SU-DHL-6 (cell line): Measurements from ENCODE around the gene COL27A1.

Source experiments
- H2AFZ ChIP-seq: fragments of 200-600 bp; sonication (generic); 2 replicates; pipeline ENCODE4 v1.6.1; 2014; ENCODE audit warnings: low read depth, mild to moderate bottlenecking, moderate library complexity, mixed read lengths, antibody characterized with exemption, low read length; ENCODE audit not compliant: severe bottlenecking
- H3F3A ChIP-seq: fragments of 200-600 bp; shearing (Covaris generic); 2 replicates; pipeline ENCODE4 v1.6.0; 2016; ENCODE audit warnings: antibody characterized with exemption, mild to moderate bottlenecking; ENCODE audit not compliant: insufficient read depth
- H3K27ac ChIP-seq: fragments of 200-600 bp; sonication (generic); 2 replicates; pipeline ENCODE4 v1.5.1; 2016; ENCODE audit warnings: low read depth, mild to moderate bottlenecking, low read length, moderate library complexity, mixed read lengths
- H3K27me3 ChIP-seq: fragments of 200-600 bp; sonication (generic), shearing (Covaris generic); 2 replicates; pipeline ENCODE4 v1.6.0; 2014; ENCODE audit warnings: mild to moderate bottlenecking, low read length
- H3K36me3 ChIP-seq: fragments of 200-600 bp; sonication (generic); 2 replicates; pipeline ENCODE4 v1.6.1; 2014; ENCODE audit warnings: mild to moderate bottlenecking, low read length, mixed read lengths
- H3K4me2 ChIP-seq: fragments of 300-600, 200-600 bp; shearing (Covaris generic), sonication (generic); 2 replicates; pipeline ENCODE4 v1.6.0; 2014; ENCODE audit warnings: low read length, low read depth, mild to moderate bottlenecking; ENCODE audit not compliant: poor library complexity, severe bottlenecking
- H3K4me3 ChIP-seq: fragments of 200-600 bp; sonication (generic); 2 replicates; pipeline ENCODE4 v1.5.1; 2014; ENCODE audit warnings: antibody characterized with exemption, low read length, mild to moderate bottlenecking, mixed read lengths; ENCODE audit not compliant: insufficient read depth, poor library complexity, severe bottlenecking
- H3K79me2 ChIP-seq: fragments of 200-600 bp; sonication (generic); 2 replicates; pipeline ENCODE4 v1.6.1; 2014; ENCODE audit warnings: mild to moderate bottlenecking, low read length, moderate library complexity; ENCODE audit not compliant: insufficient read depth
- H3K9ac ChIP-seq: fragments of 200-600 bp; sonication (generic); 2 replicates; pipeline ENCODE4 v1.7.0; 2014; ENCODE audit warnings: mild to moderate bottlenecking, low read length
- H3K9me2 ChIP-seq: fragments of 200-600 bp; sonication (generic); replicated peaks from 2 replicates; pipeline ENCODE4 v1.6.1; 2014; ENCODE audit warnings: low read length; ENCODE audit not compliant: insufficient read depth
- H3K9me3 ChIP-seq: fragments of 200-600 bp; sonication (generic); 2 replicates; pipeline ENCODE4 v1.6.1; 2014; ENCODE audit warnings: low read length, mixed read lengths; ENCODE audit not compliant: insufficient read depth
- H4K20me1 ChIP-seq: fragments of 200-600 bp; sonication (generic); 2 replicates; pipeline ENCODE4 v1.6.1; 2014; ENCODE audit warnings: low read depth, mild to moderate bottlenecking, antibody characterized with exemption, low read length, moderate library complexity, mixed read lengths
- CTCF ChIP-seq: fragments of 200-600 bp; sonication (generic); IDR thresholded peaks from one replicate; pipeline ENCODE4 v1.5.1; 2017; ENCODE audit warnings: antibody characterized with exemption, mild to moderate bottlenecking, low read length, moderate library complexity; ENCODE audit not compliant: insufficient read depth, poor library complexity, severe bottlenecking
- EZH2phosphoT487 ChIP-seq: fragments of 200-600 bp; sonication (generic), shearing (Covaris generic); conservative IDR thresholded peaks from 2 replicates; pipeline ENCODE4 v1.6.1; 2018; ENCODE audit warnings: mild to moderate bottlenecking, antibody characterized with exemption, low read length, moderate library complexity, mixed read lengths

The COL27A1 gene

GRCh38 chr9:114250648-114251047 is 95.3 kb downstream of the COL27A1 start:
- H3F3A ChIP-seq, result no peaks in the 10 kb centered on the region
- no peaks in the 10 kb centered on the region for H3K36me3 ChIP-seq
- no peak overlapping the region for H3K27ac ChIP-seq
- H3K4me3 ChIP-seq, result no peak overlapping the region
- H3K79me2 ChIP-seq, result no peaks in the 10 kb centered on the region
- H3K9me2 ChIP-seq, result no peaks in the 10 kb centered on the region
- no peaks in the 10 kb centered on the region for H4K20me1 ChIP-seq
- no peak overlapping the region for H3K9ac ChIP-seq
- no peaks in the 10 kb centered on the region for H3K9me3 ChIP-seq
- H3K27me3 ChIP-seq, result no peaks in the 10 kb centered on the region
- H2AFZ ChIP-seq, result no peak overlapping the region
- H3K4me2 ChIP-seq, result no peak overlapping the region
- no peak for TF ChIP-seq EZH2phosphoT487
- no peak for TF ChIP-seq CTCF

GRCh38 chr9:114252394-114252793 is 97.1 kb downstream of the COL27A1 start:
- no peaks in the 10 kb centered on the region for H3K9me3 ChIP-seq
- H3K27me3 ChIP-seq, result no peaks in the 10 kb centered on the region
- no peak overlapping the region for H3K4me2 ChIP-seq
- H4K20me1 ChIP-seq, result no peaks in the 10 kb centered on the region
- no peak overlapping the region for H3K27ac ChIP-seq
- no peaks in the 10 kb centered on the region for H3K79me2 ChIP-seq
- no peak overlapping the region for H3K4me3 ChIP-seq
- no peaks in the 10 kb centered on the region for H3K9me2 ChIP-seq
- no peak for TF ChIP-seq EZH2phosphoT487
- no peak for TF ChIP-seq CTCF
- no peaks in the 10 kb centered on the region for H3K36me3 ChIP-seq
- no peak overlapping the region for H2AFZ ChIP-seq
- no peaks in the 10 kb centered on the region for H3F3A ChIP-seq
- no peak overlapping the region for H3K9ac ChIP-seq

GRCh38 chr9:114256827-114257328 is 101.5 kb downstream of the COL27A1 start:
- H3F3A ChIP-seq, result no peaks in the 10 kb centered on the region
- no peak overlapping the region for H3K4me3 ChIP-seq
- no peak overlapping the region for H3K27ac ChIP-seq
- H3K4me2 ChIP-seq, result no peak overlapping the region
- no peak overlapping the region for H3K9ac ChIP-seq
- H3K27me3 ChIP-seq, result no peaks in the 10 kb centered on the region
- H3K36me3 ChIP-seq, result no peaks in the 10 kb centered on the region
- no peaks in the 10 kb centered on the region for H3K9me2 ChIP-seq
- no peak for TF ChIP-seq EZH2phosphoT487
- TF ChIP-seq CTCF, result no peak
- H3K9me3 ChIP-seq, result no peaks in the 10 kb centered on the region
- no peak overlapping the region for H2AFZ ChIP-seq
- H3K79me2 ChIP-seq, result no peaks in the 10 kb centered on the region
- H4K20me1 ChIP-seq, result no peaks in the 10 kb centered on the region

GRCh38 chr9:114258218-114258617 is 102.9 kb downstream of the COL27A1 start:
- Histone ChIP-seq H3K27me3 (no peaks in the 10 kb centered on the region), H3K9me2 (no peaks in the 10 kb centered on the region), H3K36me3 (no peaks in the 10 kb centered on the region), H2AFZ (no peak overlapping the region), H3K79me2 (no peaks in the 10 kb centered on the region), H4K20me1 (no peaks in the 10 kb centered on the region), H3F3A (no peaks in the 10 kb centered on the region), H3K9me3 (no peaks in the 10 kb centered on the region), H3K27ac (no peak overlapping the region), H3K4me2 (no peak overlapping the region), H3K4me3 (no peak overlapping the region), H3K9ac (no peak overlapping the region)
- TF ChIP-seq EZH2phosphoT487, result no peak
- TF ChIP-seq CTCF, result no peak
